Measurements from ENCODE around the gene ZSCAN30. TPM values are rescaled to one million over a fixed set of nuclear protein-coding genes. Genes with fewer than 3 reads are reported as not detected.
"Not testable (repeated sequence)": the region's sequence is repeated elsewhere in the genome, so short reads cannot be mapped to it uniquely, and the experiment has no call there.

Gene ZSCAN30
- total RNA-seq, 1 donor from 2014 or later, result 8.9 TPM

DNA sequence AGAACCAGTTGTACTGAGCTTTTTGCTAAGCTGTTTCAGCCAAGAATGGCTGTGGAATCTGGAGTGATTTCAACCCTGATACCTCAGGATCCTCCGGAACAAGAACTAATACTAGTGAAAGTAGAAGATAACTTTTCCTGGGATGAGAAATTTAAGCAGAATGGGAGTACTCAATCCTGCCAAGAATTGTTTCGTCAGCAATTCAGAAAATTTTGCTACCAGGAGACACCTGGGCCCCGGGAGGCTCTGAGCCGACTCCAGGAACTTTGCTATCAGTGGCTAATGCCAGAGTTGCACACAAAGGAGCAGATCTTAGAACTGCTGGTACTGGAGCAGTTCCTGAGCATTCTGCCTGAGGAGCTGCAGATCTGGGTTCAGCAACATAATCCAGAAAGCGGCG lies 47.6 kb downstream of the ZSCAN30 start:
- H3K9ac ChIP-seq (ENCODE audit: low read depth in 1 of 3, low read length in 3 of 3), result no peak overlapping the region
- H3K36me3 ChIP-seq (ENCODE audit: control insufficient read depth in 3 of 3, insufficient read depth in 3 of 3, low read length in 3 of 3), result peaks cover 24 to 49% (median 46%) of the 10 kb centered on the region in 3 donors
- H3K27ac ChIP-seq (ENCODE audit: low read depth, low read length), result no peak overlapping the region
- H3K27me3 ChIP-seq (ENCODE audit: control insufficient read depth in 3 of 3, insufficient read depth in 3 of 3, low read length in 3 of 3), result no peaks in the 10 kb centered on the region
- H3K4me1 ChIP-seq (ENCODE audit: control insufficient read depth in 3 of 3, insufficient read depth in 3 of 3, low read length in 3 of 3), result peaks cover 4 to 11% (median 4%) of the 10 kb centered on the region in 3 donors
- no peaks in the 10 kb centered on the region for H3K9me3 ChIP-seq (ENCODE audit: control insufficient read depth in 3 of 3, low read length in 3 of 3)
- no peak overlapping the region for H3K4me3 ChIP-seq (ENCODE audit: low read length in 3 of 3)

DNA sequence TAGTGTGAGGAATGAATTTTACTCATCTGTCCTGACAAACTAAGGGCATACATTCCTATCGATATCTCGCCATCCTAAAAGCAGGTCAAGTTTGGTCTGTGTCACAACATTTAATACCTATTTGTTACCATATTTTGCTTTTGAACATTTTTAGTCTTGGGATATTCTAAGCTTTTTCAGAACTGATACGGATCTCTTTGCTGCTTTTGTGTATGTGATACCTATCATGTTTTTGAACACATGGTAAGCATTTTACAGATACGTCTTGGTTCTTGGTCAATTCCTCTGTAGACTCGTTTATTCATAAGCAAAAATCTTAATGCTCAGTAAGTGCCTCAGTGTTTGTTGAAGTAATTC lies 48.6 kb downstream of the ZSCAN30 start:
- Histone ChIP-seq H3K27me3 (ENCODE audit: control insufficient read depth in 3 of 3, insufficient read depth in 3 of 3, low read length in 3 of 3) (no peaks in the 10 kb centered on the region), H3K27ac (ENCODE audit: low read depth, low read length) (peak overlapping the region; percentile 94), H3K9ac (ENCODE audit: low read depth in 1 of 3, low read length in 3 of 3) (peak overlapping the region; percentile 88 to 96 (median 94))

DNA sequence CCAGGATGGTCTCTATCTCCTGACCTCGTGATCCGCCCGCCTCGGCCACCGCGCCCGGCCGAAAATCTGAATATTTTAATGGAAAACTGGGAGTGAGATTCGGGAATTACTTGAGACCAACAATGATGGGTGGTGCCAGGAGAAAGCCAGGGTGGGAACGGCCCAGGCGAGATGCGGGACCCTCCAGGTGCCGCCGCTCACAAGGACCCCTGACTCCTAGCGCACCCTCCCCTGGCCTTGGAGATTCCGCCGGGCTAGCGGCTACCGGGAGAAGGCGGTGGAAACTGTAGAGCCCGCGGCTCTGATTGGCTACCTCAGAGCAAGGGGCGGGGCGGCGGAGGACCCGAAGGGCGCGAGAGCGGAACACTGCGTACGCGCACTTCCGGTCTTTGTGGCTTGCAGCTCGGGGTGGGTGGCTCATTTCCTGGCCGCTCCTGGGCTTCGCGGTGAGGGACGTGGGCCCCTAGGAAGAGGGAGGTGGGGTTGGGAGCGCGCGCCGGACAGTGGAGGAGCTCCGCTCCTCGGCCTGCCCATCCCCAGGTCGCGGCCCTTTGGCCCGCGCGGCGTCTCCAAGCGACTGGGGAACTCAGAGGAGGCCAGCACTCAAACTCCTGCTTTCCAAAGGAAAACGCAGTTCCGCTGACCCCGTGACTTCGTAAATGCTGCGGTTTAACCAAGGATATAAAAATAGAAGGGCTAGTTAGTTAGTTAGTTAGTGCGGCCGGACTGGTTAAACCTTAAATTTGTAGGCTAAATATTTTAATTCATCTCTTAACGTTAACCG lies 49.2 kb downstream of the ZSCAN30 start, which contains the start of gene ZNF397:
Gene ZNF397 (plus strand): TSS at position 371 of the 784 bp plus-strand sequence. CDS start 1,437 bp downstream, outside the sequence.
- peaks cover 20 to 34% (median 32%) of the 10 kb centered on the region in 3 donors for H3K36me3 ChIP-seq (ENCODE audit: control insufficient read depth in 3 of 3, insufficient read depth in 3 of 3, low read length in 3 of 3)
- H3K4me1 ChIP-seq (ENCODE audit: control insufficient read depth in 3 of 3, insufficient read depth in 3 of 3, low read length in 3 of 3), result peaks cover 4 to 11% (median 4%) of the 10 kb centered on the region in 3 donors
- peak within 1 kb of the TSS; percentile 88 to 96 (median 94) for H3K9ac ChIP-seq (ENCODE audit: low read depth in 1 of 3, low read length in 3 of 3)
- no peaks in the 10 kb centered on the region for H3K27me3 ChIP-seq (ENCODE audit: control insufficient read depth in 3 of 3, insufficient read depth in 3 of 3, low read length in 3 of 3)
- H3K9me3 ChIP-seq (ENCODE audit: control insufficient read depth in 3 of 3, low read length in 3 of 3), result no peaks in the 10 kb centered on the region
- peak within 1 kb of the TSS; percentile 85 to 87 (median 86) for H3K4me3 ChIP-seq (ENCODE audit: low read length in 3 of 3)
- peak within 1 kb of the TSS; percentile 94 for H3K27ac ChIP-seq (ENCODE audit: low read depth, low read length)

More for the DNA sequence above, 48.6 kb downstream of the ZSCAN30 start:
- Histone ChIP-seq H3K36me3 (ENCODE audit: control insufficient read depth in 3 of 3, insufficient read depth in 3 of 3, low read length in 3 of 3) (peaks cover 24 to 40% (median 36%) of the 10 kb centered on the region in 3 donors), H3K4me1 (ENCODE audit: control insufficient read depth in 3 of 3, insufficient read depth in 3 of 3, low read length in 3 of 3) (peaks cover 4 to 11% (median 4%) of the 10 kb centered on the region in 3 donors), H3K9me3 (ENCODE audit: control insufficient read depth in 3 of 3, low read length in 3 of 3) (no peaks in the 10 kb centered on the region), H3K4me3 (ENCODE audit: low read length in 3 of 3) (peak overlapping the region; percentile 85 to 87 (median 86))

DNA sequence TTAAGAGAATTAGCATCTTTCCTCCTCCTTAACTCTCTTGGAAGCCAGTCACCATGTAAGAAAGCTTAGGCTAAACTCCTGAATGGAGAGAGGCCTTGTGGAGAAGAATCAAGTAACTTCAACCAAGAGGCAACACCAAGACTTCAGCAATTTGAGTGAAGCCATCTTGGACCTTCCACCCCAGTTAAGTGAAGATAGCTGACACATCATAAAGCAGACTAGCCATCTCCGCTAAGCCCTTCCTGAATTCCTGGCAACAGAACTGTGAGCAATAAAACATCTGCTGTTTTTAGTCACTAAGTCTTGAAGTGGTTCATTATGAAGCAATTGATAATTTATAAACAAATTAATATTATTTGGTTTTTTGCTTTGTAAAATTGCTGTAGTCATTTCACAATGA lies 50.7 kb downstream of the ZSCAN30 start:
- Histone ChIP-seq H3K27me3 (ENCODE audit: control insufficient read depth in 3 of 3, insufficient read depth in 3 of 3, low read length in 3 of 3) (no peaks in the 10 kb centered on the region), H3K4me1 (ENCODE audit: control insufficient read depth in 3 of 3, insufficient read depth in 3 of 3, low read length in 3 of 3) (peaks cover 4 to 11% (median 4%) of the 10 kb centered on the region in 3 donors), H3K9me3 (ENCODE audit: control insufficient read depth in 3 of 3, low read length in 3 of 3) (no peaks in the 10 kb centered on the region), H3K36me3 (ENCODE audit: control insufficient read depth in 3 of 3, insufficient read depth in 3 of 3, low read length in 3 of 3) (peaks cover 16 to 20% (median 19%) of the 10 kb centered on the region in 3 donors), H3K27ac (ENCODE audit: low read depth, low read length) (no peak overlapping the region), H3K4me3 (ENCODE audit: low read length in 3 of 3) (no peak overlapping the region), H3K9ac (ENCODE audit: low read depth in 1 of 3, low read length in 3 of 3) (no peak overlapping the region)

DNA sequence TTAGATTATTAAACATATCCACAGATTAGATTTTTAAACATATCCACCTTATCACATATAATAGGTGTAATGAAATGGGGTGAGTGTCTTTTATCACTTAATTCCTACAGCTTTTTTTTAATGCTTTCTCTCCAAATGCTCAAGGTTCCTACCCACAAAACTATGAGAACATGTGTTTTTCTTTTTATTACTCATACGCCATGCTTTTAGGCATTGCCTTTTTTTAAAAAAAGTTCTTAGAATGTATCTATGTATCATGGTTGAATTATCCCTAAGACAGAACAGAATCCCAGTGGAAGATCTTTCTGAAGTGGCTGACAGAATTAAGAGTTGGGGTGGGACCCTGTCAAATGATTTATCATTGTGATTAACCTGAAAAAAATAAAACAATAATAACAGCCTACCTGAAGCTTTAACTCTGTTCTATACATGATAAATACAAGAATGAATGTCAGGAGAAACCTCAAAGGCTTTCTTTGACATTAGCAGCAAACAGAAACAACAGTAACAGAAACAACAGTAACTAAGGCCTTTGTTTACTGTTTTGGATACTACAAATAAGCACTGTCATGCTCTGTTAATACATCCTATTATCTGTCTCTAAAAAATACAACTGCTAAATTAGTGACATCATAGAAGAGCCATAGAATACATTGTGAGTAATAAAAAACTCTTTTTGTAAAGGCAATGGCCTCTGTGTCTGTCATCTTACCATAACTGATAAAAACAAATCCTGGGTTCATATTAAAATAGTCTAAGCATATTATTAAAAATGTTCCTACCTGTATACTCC lies 53.3 kb downstream of the ZSCAN30 start:
- Histone ChIP-seq H3K9ac (ENCODE audit: low read depth in 1 of 3, low read length in 3 of 3) (no peak overlapping the region), H3K36me3 (ENCODE audit: control insufficient read depth in 3 of 3, insufficient read depth in 3 of 3, low read length in 3 of 3) (no peaks in the 10 kb centered on the region), H3K27me3 (ENCODE audit: control insufficient read depth in 3 of 3, insufficient read depth in 3 of 3, low read length in 3 of 3) (no peaks in the 10 kb centered on the region), H3K9me3 (ENCODE audit: control insufficient read depth in 3 of 3, low read length in 3 of 3) (no peaks in the 10 kb centered on the region), H3K27ac (ENCODE audit: low read depth, low read length) (no peak overlapping the region), H3K4me1 (ENCODE audit: control insufficient read depth in 3 of 3, insufficient read depth in 3 of 3, low read length in 3 of 3) (peaks cover 0 to 8% (median 4%) of the 10 kb centered on the region in 3 donors), H3K4me3 (ENCODE audit: low read length in 3 of 3) (no peak overlapping the region)

DNA sequence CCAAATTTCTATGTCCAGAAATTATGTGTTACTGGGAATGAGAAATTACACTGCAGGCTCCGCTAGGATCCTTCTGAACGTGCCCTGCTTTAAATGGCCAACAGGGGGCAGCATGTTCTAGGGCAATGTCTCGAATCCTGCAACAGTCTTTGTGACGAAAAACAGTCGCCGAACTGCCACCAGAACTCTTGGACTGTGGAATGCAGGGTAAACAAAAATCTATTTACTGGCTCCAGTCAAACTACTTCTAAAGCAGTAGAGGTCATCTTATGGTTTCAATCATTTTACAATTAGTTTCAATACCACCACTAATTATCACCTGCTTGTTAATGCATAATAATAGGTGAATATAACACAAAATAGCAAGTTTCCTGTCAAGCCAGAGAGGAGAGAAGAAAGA lies 59.0 kb downstream of the ZSCAN30 start:
- peak overlapping the region; percentile 25 to 66 (median 42) for H3K4me3 ChIP-seq (ENCODE audit: low read length in 3 of 3)

DNA sequence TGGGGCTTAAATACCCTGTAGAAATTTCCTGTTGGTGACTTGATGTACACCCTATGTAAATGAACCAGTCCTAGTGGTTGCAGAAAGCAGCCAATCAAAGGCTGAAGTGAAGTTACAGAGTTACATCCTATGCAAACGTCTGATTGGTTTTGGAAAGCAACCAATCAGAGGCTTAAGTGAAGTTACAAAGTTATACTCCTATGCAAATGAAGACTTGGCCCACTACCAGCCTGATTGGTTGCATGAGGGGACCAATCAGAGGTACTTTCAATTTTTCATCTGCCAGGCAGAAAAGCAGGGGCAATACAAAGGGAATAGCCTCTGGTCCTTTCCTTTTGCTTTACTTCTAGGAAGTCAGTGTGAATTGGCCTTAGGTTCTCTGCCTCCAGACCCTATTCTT lies 62.8 kb downstream of the ZSCAN30 start:
- H3K36me3 ChIP-seq (ENCODE audit: control insufficient read depth in 3 of 3, insufficient read depth in 3 of 3, low read length in 3 of 3), result no peaks in the 10 kb centered on the region
- H3K9ac ChIP-seq (ENCODE audit: low read depth in 1 of 3, low read length in 3 of 3), result no peak overlapping the region
- peaks cover 0 to 2% (median 0%) of the 10 kb centered on the region in 3 donors for H3K4me1 ChIP-seq (ENCODE audit: control insufficient read depth in 3 of 3, insufficient read depth in 3 of 3, low read length in 3 of 3)
- no peaks in the 10 kb centered on the region for H3K9me3 ChIP-seq (ENCODE audit: control insufficient read depth in 3 of 3, low read length in 3 of 3)
- H3K27me3 ChIP-seq (ENCODE audit: control insufficient read depth in 3 of 3, insufficient read depth in 3 of 3, low read length in 3 of 3), result no peaks in the 10 kb centered on the region
- no peak overlapping the region for H3K27ac ChIP-seq (ENCODE audit: low read depth, low read length)
- H3K4me3 ChIP-seq (ENCODE audit: low read length in 3 of 3), result no peak overlapping the region

More for the DNA sequence above, 59.0 kb downstream of the ZSCAN30 start:
- no peak overlapping the region for H3K27ac ChIP-seq (ENCODE audit: low read depth, low read length)
- peaks cover 0 to 2% (median 0%) of the 10 kb centered on the region in 3 donors for H3K4me1 ChIP-seq (ENCODE audit: control insufficient read depth in 3 of 3, insufficient read depth in 3 of 3, low read length in 3 of 3)
- peak overlapping the region in 2 of 3 donors; percentile 36 to 63 for H3K9ac ChIP-seq (ENCODE audit: low read depth in 1 of 3, low read length in 3 of 3)
- H3K9me3 ChIP-seq (ENCODE audit: control insufficient read depth in 3 of 3, low read length in 3 of 3), result no peaks in the 10 kb centered on the region
- no peaks in the 10 kb centered on the region for H3K36me3 ChIP-seq (ENCODE audit: control insufficient read depth in 3 of 3, insufficient read depth in 3 of 3, low read length in 3 of 3)
- H3K27me3 ChIP-seq (ENCODE audit: control insufficient read depth in 3 of 3, insufficient read depth in 3 of 3, low read length in 3 of 3), result no peaks in the 10 kb centered on the region

DNA sequence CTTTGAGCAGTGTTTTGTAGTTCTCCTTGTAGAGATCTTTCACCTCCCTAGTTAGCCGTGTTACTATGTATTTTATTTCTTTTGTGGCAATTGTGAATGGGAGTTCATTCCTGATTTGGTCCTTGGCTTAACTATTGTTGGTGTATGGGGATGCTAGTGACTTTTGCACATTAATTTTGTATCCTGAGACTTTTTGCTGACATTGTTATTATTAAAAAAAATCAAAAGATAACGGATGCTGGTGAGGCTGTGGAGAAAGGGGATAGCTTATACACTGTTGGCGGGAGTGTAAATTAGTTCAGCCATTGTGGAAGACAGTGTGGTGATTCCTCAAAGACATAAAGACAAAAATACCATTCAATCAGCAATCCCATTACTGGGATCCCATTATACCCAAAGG lies 66.2 kb downstream of the ZSCAN30 start:
- Histone ChIP-seq H3K4me3 (ENCODE audit: low read length in 3 of 3) (no peak overlapping the region), H3K27ac (ENCODE audit: low read depth, low read length) (no peak overlapping the region), H3K27me3 (ENCODE audit: control insufficient read depth in 3 of 3, insufficient read depth in 3 of 3, low read length in 3 of 3) (no peaks in the 10 kb centered on the region), H3K36me3 (ENCODE audit: control insufficient read depth in 3 of 3, insufficient read depth in 3 of 3, low read length in 3 of 3) (no peaks in the 10 kb centered on the region), H3K9ac (ENCODE audit: low read depth in 1 of 3, low read length in 3 of 3) (no peak overlapping the region), H3K9me3 (ENCODE audit: control insufficient read depth in 3 of 3, low read length in 3 of 3) (no peaks in the 10 kb centered on the region), H3K4me1 (ENCODE audit: control insufficient read depth in 3 of 3, insufficient read depth in 3 of 3, low read length in 3 of 3) (no peaks in the 10 kb centered on the region)

DNA sequence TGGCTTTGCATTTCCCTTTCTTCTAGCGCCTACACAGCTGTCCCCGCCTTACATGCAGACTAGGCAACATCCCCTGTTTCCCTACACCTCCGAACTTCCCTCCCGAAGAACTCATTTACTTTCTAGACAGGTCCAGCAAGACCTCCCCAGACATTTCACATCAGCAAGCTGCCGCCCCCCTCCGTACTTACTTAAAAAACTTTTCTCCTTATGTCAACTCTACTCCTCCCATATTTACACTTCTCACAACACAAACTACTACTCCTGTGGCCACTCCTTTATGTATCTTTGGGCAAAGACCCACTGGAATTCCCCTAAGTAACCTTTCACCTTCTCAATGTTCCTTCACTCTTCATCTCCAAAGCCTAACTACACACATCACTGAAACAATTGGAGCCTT lies 69.6 kb downstream of the ZSCAN30 start:
- Histone ChIP-seq H3K4me3 (ENCODE audit: low read length in 3 of 3) (no peak overlapping the region), H3K27ac (ENCODE audit: low read depth, low read length) (no peak overlapping the region), H3K9me3 (ENCODE audit: control insufficient read depth in 3 of 3, low read length in 3 of 3) (no peaks in the 10 kb centered on the region), H3K27me3 (ENCODE audit: control insufficient read depth in 3 of 3, insufficient read depth in 3 of 3, low read length in 3 of 3) (no peaks in the 10 kb centered on the region), H3K4me1 (ENCODE audit: control insufficient read depth in 3 of 3, insufficient read depth in 3 of 3, low read length in 3 of 3) (no peaks in the 10 kb centered on the region), H3K9ac (ENCODE audit: low read depth in 1 of 3, low read length in 3 of 3) (no peak overlapping the region), H3K36me3 (ENCODE audit: control insufficient read depth in 3 of 3, insufficient read depth in 3 of 3, low read length in 3 of 3) (no peaks in the 10 kb centered on the region)

DNA sequence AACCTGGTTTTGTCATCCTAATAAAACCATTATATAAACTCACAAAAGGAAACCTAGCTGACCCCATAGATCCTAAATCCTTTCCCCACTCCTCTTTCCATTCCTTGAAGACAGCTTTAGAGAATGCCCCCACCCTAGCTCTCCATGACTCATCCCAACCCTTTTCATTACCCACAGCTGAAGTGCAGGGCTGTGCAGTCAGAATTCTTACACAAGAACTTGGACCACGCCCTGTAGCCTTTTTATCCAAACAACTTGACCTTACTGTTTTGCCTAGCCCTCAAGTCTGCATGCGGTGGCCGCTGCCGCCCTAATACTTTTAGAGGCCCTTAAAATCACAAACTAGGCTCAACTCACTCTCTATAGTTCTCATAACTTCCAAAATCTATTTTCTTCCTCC lies 70.7 kb downstream of the ZSCAN30 start:
- H3K4me3 ChIP-seq (ENCODE audit: low read length in 3 of 3); H3K9ac ChIP-seq (ENCODE audit: low read depth in 1 of 3, low read length in 3 of 3); H3K27me3 ChIP-seq (ENCODE audit: control insufficient read depth in 3 of 3, insufficient read depth in 3 of 3, low read length in 3 of 3); H3K36me3 ChIP-seq (ENCODE audit: control insufficient read depth in 3 of 3, insufficient read depth in 3 of 3, low read length in 3 of 3); H3K4me1 ChIP-seq (ENCODE audit: control insufficient read depth in 3 of 3, insufficient read depth in 3 of 3, low read length in 3 of 3); H3K9me3 ChIP-seq (ENCODE audit: control insufficient read depth in 3 of 3, low read length in 3 of 3); H3K27ac ChIP-seq (ENCODE audit: low read depth, low read length): not testable (repeated sequence)
